HEK293T (cell line): Measurements from ENCODE around the gene TFF1.
A peak's percentile ranks its signal among the peaks of the same experiment; 100 is the strongest.

Source experiments
- CTCF ChIA-PET: fragments of 350-600 bp; formaldehyde crosslinking; extraction: SDS; loops from one replicate; lab custom pipeline; 2021; ENCODE audit warnings: antibody characterized with exemption, inconsistent platforms; lab: Yijun Ruan, JAX
- POLR2A ChIA-PET: fragments of 350-600 bp; formaldehyde crosslinking; extraction: SDS; loops from one replicate; lab custom pipeline; 2020; ENCODE audit warnings: antibody characterized with exemption, inconsistent platforms; lab: Yijun Ruan, JAX
- DNase-seq: peaks from one replicate; pipeline ENCODE4 v3.0.0; 2012; ENCODE audit warnings: mixed read lengths; ENCODE audit errors: extremely low spot score
- ARNT ChIP-seq: fragments of 450-650 bp; IDR thresholded peaks from 2 replicates; pipeline ENCODE4 v1.6.1; 2017; ENCODE audit warnings: mild to moderate bottlenecking
- BHLHE40 ChIP-seq: fragments of 450-650 bp; IDR thresholded peaks from 2 replicates; pipeline ENCODE4 v1.6.1; 2016; ENCODE audit warnings: mild to moderate bottlenecking, moderate library complexity, borderline replicate concordance
- CTBP1 ChIP-seq: fragments of 450-650 bp; IDR thresholded peaks from 2 replicates; pipeline ENCODE4 v1.6.1; 2016; ENCODE audit warnings: borderline replicate concordance
- ELF4 ChIP-seq: fragments of 450-650 bp; IDR thresholded peaks from 2 replicates; pipeline ENCODE4 v1.6.1; 2017; ENCODE audit warnings: antibody characterized with exemption
- FOXA1 ChIP-seq: fragments of 450-650 bp; IDR thresholded peaks from 2 replicates; pipeline ENCODE4 v1.6.1; 2016; ENCODE audit warnings: mild to moderate bottlenecking
- FOXK2 ChIP-seq: fragments of 450-650 bp; IDR thresholded peaks from 2 replicates; pipeline ENCODE4 v1.6.1; 2016; ENCODE audit warnings: mild to moderate bottlenecking
- FOXM1 ChIP-seq: fragments of 450-650 bp; IDR thresholded peaks from 2 replicates; pipeline ENCODE4 v1.6.1; 2017; ENCODE audit warnings: mild to moderate bottlenecking, borderline replicate concordance
- HDGF ChIP-seq: fragments of 450-650 bp; IDR thresholded peaks from 2 replicates; pipeline ENCODE4 v1.6.1; 2017; ENCODE audit warnings: antibody characterized with exemption, borderline replicate concordance
- L3MBTL2 ChIP-seq: fragments of 450-650 bp; conservative IDR thresholded peaks from 2 replicates; pipeline ENCODE4 v1.6.1; 2016; ENCODE audit warnings: mild to moderate bottlenecking
- LEF1 ChIP-seq: fragments of 450-650 bp; IDR thresholded peaks from 2 replicates; pipeline ENCODE4 v1.6.1; 2017; ENCODE audit warnings: mild to moderate bottlenecking, borderline replicate concordance
- NFRKB ChIP-seq: fragments of 450-650 bp; IDR thresholded peaks from 2 replicates; pipeline ENCODE4 v1.6.1; 2016; ENCODE audit warnings: mild to moderate bottlenecking, moderate library complexity
- SP1 ChIP-seq: fragments of 450-650 bp; IDR thresholded peaks from 2 replicates; pipeline ENCODE4 v1.6.1; 2017
- SUZ12 ChIP-seq: fragments of 450-650 bp; IDR thresholded peaks from 2 replicates; pipeline ENCODE4 v1.6.1; 2016; ENCODE audit warnings: mild to moderate bottlenecking
- TARDBP ChIP-seq: fragments of 450-650 bp; IDR thresholded peaks from 2 replicates; pipeline ENCODE4 v1.6.1; 2016
- ZNF384 ChIP-seq: fragments of 450-650 bp; IDR thresholded peaks from 2 replicates; pipeline ENCODE4 v1.6.1; 2016
- TF ChIP-seq, protein P1 (sequence below): fragments of 450-650 bp; IDR thresholded peaks from 2 replicates; pipeline ENCODE4 v1.6.1; 2016

Gene TFF1

GRCh38 chr21:42381347-42381984 is 15.1 kb upstream of the TFF1 start:
- DNase-seq: peak; percentile 41
- TF ChIP-seq ARNT: no peak
- no peak for TF ChIP-seq SUZ12
- no peak for TF ChIP-seq L3MBTL2
- TF ChIP-seq CTBP1: no peak
- TF ChIP-seq TARDBP: no peak
- TF ChIP-seq ELF4: no peak
- no peak for TF ChIP-seq FOXK2
- TF ChIP-seq HDGF: no peak
- no peak for TF ChIP-seq BHLHE40
- no peak for TF ChIP-seq FOXA1
- no peak for TF ChIP-seq FOXM1
- no peak for TF ChIP-seq ZNF384
- TF ChIP-seq SP1: no peak
- TF ChIP-seq NFRKB: no peak
- TF ChIP-seq LEF1: no peak
- TF ChIP-seq, protein P1, sequence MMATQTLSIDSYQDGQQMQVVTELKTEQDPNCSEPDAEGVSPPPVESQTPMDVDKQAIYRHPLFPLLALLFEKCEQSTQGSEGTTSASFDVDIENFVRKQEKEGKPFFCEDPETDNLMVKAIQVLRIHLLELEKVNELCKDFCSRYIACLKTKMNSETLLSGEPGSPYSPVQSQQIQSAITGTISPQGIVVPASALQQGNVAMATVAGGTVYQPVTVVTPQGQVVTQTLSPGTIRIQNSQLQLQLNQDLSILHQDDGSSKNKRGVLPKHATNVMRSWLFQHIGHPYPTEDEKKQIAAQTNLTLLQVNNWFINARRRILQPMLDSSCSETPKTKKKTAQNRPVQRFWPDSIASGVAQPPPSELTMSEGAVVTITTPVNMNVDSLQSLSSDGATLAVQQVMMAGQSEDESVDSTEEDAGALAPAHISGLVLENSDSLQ: no peak
- POLR2A ChIA-PET: no interaction called here
- CTCF ChIA-PET: interaction anchor here (0.6 kb wide), 2 partner anchors 45 to 57 kb away, joined by 3 read pairs; no protein-coding TSS in a partner anchor

GRCh38 chr21:42379426-42380215 is 13.3 kb upstream of the TFF1 start:
- no peak for TF ChIP-seq FOXK2
- no peak for TF ChIP-seq CTBP1
- no peak for TF ChIP-seq ARNT
- no peak for TF ChIP-seq LEF1
- no peak for TF ChIP-seq BHLHE40
- no peak for TF ChIP-seq SP1
- TF ChIP-seq ELF4: no peak
- TF ChIP-seq NFRKB: no peak
- no peak for TF ChIP-seq HDGF
- TF ChIP-seq TARDBP: no peak
- ChIA-PET POLR2A (no interaction called here), CTCF (no interaction called here)
- DNase-seq: no peak

- POLR2A ChIA-PET: no interaction called here
- CTCF ChIA-PET: interaction anchor here (0.5 kb wide), 1 partner anchor 82 kb away, joined by 3 read pairs; no protein-coding TSS in a partner anchor
- DNase-seq: no peak
- no peak for TF ChIP-seq FOXK2
- TF ChIP-seq TARDBP: no peak
- no peak for TF ChIP-seq NFRKB
- TF ChIP-seq, protein P1: no peak
- TF ChIP-seq SP1: no peak
- TF ChIP-seq HDGF: no peak
- TF ChIP-seq FOXA1: no peak
- no peak for TF ChIP-seq ZNF384
- no peak for TF ChIP-seq CTBP1
- TF ChIP-seq SUZ12: no peak
- TF ChIP-seq BHLHE40: no peak
- no peak for TF ChIP-seq L3MBTL2
- TF ChIP-seq ARNT: no peak
- TF ChIP-seq FOXM1: no peak
- TF ChIP-seq ELF4: no peak
- TF ChIP-seq LEF1: no peak
Observed at GRCh38 chr21:42378418-42378817, 12.1 kb upstream of the TFF1 start.

GRCh38 chr21:42377951-42378340 is 11.6 kb upstream of the TFF1 start:
- POLR2A ChIA-PET: no interaction called here
- TF ChIP-seq ZNF384: no peak
- TF ChIP-seq NFRKB: no peak
- CTCF ChIA-PET: interaction anchor here (0.5 kb wide), 1 partner anchor 83 kb away, joined by 3 read pairs; no protein-coding TSS in a partner anchor
- DNase-seq: no peak

- no peak for DNase-seq
- CTCF ChIA-PET: no interaction called here
- TF ChIP-seq HDGF (no peak), ZNF384 (no peak), SUZ12 (no peak), ARNT (no peak), ELF4 (no peak), NFRKB (no peak), BHLHE40 (no peak), L3MBTL2 (no peak), TARDBP (no peak), FOXK2 (no peak), FOXM1 (no peak), LEF1 (no peak), FOXA1 (no peak), SP1 (no peak), CTBP1 (no peak)
- TF ChIP-seq, protein P1: no peak
- POLR2A ChIA-PET: no interaction called here
Observed at GRCh38 chr21:42377211-42377950, 11.0 kb upstream of the TFF1 start.
